Astrocyte of the cerebellum (primary cell): ENCODE measurements around the gene MSI2.

ENCODE experiments used
- DNase-seq: peaks from one replicate; pipeline ENCODE4 v3.0.0-alpha.2; 2011; ENCODE audit warnings: low read depth
- H3K4me3 ChIP-seq: 2 replicates; pipeline ENCODE4 v1.5.1; 2011; ENCODE audit warnings: mild to moderate bottlenecking, low read depth, low read length, moderate library complexity
- in situ Hi-C: cut with HindIII; loops from 2 replicates; pipeline ENCODE4 v1.10.0; 2017; ENCODE audit warnings: low sequenced_read_pairs
- TF ChIP-seq, protein P1 (sequence below): IDR thresholded peaks from 2 replicates; pipeline ENCODE4 v1.5.1; 2012; ENCODE audit warnings: low read length, low read depth, moderate library complexity, mild to moderate bottlenecking; ENCODE audit errors: missing control alignments

MSI2 gene

GRCh38 chr17:57603978-57604377, 347.7 kb downstream of the MSI2 start:
- DNase-seq = no peak
- TF ChIP-seq, protein P1, sequence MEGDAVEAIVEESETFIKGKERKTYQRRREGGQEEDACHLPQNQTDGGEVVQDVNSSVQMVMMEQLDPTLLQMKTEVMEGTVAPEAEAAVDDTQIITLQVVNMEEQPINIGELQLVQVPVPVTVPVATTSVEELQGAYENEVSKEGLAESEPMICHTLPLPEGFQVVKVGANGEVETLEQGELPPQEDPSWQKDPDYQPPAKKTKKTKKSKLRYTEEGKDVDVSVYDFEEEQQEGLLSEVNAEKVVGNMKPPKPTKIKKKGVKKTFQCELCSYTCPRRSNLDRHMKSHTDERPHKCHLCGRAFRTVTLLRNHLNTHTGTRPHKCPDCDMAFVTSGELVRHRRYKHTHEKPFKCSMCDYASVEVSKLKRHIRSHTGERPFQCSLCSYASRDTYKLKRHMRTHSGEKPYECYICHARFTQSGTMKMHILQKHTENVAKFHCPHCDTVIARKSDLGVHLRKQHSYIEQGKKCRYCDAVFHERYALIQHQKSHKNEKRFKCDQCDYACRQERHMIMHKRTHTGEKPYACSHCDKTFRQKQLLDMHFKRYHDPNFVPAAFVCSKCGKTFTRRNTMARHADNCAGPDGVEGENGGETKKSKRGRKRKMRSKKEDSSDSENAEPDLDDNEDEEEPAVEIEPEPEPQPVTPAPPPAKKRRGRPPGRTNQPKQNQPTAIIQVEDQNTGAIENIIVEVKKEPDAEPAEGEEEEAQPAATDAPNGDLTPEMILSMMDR = no peak
- in situ Hi-C loops = no loop called here
- no peak overlapping the region for H3K4me3 ChIP-seq

- peak; percentile 9 for DNase-seq
- TF ChIP-seq, protein P1 = peak; percentile 3
- in situ Hi-C loops = no loop called here
Measured at GRCh38 chr17:57604771-57605674, 348.7 kb downstream of the MSI2 start.

GRCh38 chr17:57605675-57606105, 349.4 kb downstream of the MSI2 start:
- H3K4me3 ChIP-seq = no peak overlapping the region
- no peak for DNase-seq
- in situ Hi-C loops = no loop called here
- TF ChIP-seq, protein P1 = no peak

More at GRCh38 chr17:57604771-57605674, 348.7 kb downstream of the MSI2 start:
- no peak overlapping the region for H3K4me3 ChIP-seq

DNA sequence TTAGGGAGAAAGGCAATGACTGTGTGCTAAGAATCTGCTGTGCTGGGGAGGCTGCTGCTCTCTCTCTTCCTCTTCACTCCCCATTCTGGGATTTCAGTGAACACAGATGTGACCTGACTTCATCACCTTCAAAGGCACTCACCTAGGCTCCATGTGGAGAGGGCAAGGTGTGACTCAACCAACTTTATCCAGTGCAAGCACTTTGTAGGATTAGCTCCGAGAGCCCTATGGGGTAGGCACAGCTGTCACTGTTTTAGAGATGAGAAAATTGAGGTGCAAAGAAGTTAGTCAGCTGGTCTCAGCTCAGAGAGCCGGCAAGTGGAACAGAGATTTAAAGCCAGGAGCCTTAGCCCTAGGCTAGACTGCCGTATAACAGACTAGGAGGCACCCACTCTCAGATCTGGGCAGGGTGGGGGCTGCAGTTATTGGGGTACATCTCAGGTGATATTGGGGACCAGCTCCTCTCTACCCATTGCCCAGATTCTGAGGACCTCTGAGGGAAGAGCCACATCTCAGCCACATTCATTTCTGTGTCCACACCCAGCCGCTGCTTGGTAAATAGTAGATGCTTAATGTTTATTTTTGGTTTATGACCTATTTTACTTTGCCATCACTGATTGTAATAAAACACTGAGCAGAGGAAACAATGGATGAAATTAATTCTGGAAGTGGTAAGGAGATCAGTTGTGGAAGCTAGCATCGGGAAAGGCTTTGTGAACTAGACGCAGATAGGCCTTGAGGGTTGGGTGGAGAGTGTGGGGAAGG, 350.0 kb downstream of the MSI2 start:
- H3K4me3 ChIP-seq = no peak overlapping the region
- in situ Hi-C loops = no loop called here
- TF ChIP-seq, protein P1 = no peak
- no peak for DNase-seq

- TF ChIP-seq, protein P1 = no peak
- DNase-seq = no peak
- in situ Hi-C loops = no loop called here
- H3K4me3 ChIP-seq = no peak overlapping the region
Measured at GRCh38 chr17:57607553-57608120, 351.3 kb downstream of the MSI2 start.

DNA sequence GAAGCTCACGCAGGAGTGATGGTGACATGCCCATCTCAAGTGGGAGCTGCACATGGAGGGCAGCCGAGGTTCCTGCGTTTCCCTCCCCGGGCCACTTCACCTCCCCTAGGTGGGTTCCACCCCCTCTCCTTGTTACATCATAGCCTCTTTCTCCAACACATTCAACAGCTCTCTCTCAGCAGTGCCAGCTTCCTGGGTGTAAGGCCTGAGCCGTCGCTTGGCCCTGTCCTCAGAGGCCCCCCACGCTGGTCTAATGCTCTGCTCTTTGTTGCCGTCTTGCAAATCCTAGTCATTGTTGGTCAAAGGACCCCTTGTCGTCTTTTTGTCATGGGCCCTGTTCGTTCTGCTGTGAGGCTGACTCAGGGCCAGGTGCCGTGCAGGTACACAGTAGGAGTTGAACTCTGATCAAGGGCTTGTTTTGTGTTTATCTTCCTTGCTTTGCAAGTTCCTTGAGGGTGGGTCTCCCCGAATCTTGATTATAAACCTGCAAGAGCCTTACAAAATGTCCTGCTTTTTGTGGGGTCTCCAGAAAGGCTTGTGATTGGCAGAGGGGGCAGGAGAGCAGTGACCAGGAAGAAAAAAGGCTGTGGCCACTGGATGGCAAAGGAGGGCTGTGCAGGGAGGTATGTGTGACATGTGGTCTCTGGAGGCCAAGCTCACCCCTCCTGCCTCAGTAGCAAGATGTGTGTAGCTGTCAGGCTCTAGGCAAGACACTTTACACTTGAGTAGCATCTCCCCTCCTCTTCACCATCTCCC, 352.2 kb downstream of the MSI2 start:
- in situ Hi-C loops = no loop called here
- no peak for DNase-seq
- TF ChIP-seq, protein P1 = no peak
- H3K4me3 ChIP-seq = no peak overlapping the region
